ENCODE results near the gene SLC19A2.
"Not testable (repeated sequence)": the region's sequence is repeated elsewhere in the genome, so short reads cannot be mapped to it uniquely, and the experiment has no call there.

Gene SLC19A2

DNA sequence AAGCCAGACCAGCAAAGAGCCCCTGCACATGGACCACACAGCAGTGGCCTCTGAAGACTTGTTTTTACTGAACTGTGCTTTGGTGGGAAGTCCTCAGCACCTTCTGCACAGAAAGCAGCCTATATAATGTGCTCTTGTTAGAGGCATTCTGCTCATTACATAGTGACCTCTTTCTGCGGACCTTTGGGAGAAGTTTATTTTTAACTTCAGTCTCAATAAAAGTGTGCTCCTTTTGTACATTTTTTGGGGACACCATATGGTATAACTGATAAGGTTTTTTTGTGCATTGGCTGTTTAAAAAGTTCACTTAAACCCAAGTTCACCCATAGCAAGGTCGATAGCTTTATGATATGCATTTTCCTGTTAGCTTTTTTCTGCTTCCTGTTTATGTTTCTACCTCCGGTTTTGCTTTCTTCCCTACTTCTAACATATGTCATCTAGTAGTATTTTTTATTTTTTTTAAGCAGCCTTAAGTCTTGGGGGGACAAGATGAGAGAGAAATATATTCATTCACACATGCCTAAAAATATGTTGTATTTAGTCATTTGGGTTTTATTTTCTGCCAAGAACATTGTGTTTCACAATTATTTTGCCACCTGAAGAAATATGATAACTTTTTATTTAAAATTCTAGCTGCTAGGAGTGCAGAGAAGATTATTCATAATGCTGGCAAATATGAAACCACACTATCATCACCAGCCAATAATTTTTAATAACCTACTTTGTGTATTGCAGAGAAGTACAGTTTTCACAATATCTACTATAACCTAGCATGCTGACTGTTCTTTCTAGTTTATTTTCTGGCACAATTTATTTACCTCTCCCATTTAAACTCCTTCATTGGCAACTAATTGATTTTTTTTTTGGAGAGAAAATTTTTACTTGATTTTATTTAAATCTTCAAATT, 22.9 kb upstream of the SLC19A2 start:
- DNase-seq: no peak

DNA sequence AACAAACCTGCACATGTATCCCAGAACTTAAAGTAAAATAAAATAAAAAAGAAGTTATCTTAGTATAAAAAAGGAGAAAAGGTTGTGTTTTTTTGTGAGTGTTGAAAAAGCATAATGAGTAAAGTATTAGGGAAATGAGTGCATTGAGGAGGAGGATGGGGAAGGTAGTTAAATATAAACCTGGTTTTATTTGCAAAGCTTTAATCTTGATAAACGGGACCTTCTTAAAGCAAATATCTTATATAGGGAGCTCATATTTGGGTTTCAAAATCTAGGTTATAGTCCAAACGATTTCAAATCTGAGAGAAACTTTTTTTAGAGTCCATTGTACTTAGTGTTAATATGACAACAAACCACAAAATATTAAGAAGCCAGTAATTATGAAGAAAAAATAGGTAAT, 21.7 kb upstream of the SLC19A2 start:
- no peak for DNase-seq

GRCh38 chr1:169503601-169504000, 17.9 kb upstream of the SLC19A2 start:
- not testable (repeated sequence) for DNase-seq

GRCh38 chr1:169499807-169500206, 14.1 kb upstream of the SLC19A2 start:
- DNase-seq: no peak

- no peak for DNase-seq
These were observed 11.6 kb upstream of the SLC19A2 start for GRCh38 chr1:169497317-169497716.

- DNase-seq: no peak
These were observed 10.2 kb upstream of the SLC19A2 start for GRCh38 chr1:169495916-169496315.

DNA sequence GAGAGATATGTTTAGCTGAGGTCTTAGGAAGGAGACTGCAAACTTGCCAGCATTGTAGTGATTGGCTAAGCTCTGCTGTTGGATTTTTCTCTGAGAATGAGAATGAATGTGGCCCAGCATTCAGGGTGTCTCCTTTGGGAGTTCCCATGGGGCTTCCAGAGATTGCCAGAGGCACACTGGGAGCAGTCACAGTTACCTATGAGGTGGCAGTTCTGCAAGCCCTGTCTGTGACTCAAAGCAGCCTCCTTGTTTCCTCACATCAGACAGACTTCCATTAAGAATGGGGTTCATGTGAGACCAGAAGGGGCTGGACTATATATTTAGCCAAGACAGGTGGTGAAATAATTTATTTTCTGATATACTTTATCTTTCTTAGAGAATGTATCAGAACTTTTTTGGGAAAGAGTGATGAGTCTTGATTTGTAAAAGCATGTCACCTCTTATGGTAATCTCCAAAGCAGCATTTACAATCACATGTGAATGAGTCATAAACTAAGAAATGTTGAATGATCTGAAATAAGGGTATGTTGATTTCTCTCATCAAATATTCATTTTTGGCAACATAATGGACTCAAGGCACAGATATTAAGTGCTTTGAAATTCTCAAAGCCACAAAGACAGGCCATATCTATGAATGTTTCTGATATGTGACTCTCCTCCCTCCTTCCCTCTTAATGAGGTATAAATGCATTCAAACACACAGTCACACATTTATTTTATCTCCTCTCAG, 9.5 kb upstream of the SLC19A2 start:
- DNase-seq: no peak

- DNase-seq: no peak
These were observed 8.6 kb upstream of the SLC19A2 start for GRCh38 chr1:169494343-169494742.

GRCh38 chr1:169493251-169493650, 7.5 kb upstream of the SLC19A2 start:
- no peak for DNase-seq

GRCh38 chr1:169491845-169492281, 6.1 kb upstream of the SLC19A2 start:
- peak; percentile 30 to 42 for DNase-seq

DNA sequence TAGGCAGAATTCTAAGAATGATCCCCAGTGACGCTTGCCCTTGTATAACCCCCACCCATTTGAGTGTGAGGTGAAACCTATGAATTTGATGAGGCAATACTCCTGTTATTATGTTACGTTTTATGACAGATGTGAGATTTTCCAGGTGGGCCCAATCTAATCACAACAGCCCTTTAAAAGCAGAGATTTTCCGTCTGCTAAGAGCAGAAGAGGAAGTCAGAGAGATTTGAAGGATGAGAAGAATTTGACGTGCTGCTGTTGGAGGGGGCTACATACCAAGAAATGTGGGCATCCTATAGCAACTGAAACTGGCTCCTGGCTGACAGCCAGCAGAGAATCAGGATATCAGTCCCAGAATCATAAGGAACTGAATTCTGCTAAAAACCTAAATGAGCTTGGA, 2.4 kb upstream of the SLC19A2 start:
- no peak for DNase-seq

DNA sequence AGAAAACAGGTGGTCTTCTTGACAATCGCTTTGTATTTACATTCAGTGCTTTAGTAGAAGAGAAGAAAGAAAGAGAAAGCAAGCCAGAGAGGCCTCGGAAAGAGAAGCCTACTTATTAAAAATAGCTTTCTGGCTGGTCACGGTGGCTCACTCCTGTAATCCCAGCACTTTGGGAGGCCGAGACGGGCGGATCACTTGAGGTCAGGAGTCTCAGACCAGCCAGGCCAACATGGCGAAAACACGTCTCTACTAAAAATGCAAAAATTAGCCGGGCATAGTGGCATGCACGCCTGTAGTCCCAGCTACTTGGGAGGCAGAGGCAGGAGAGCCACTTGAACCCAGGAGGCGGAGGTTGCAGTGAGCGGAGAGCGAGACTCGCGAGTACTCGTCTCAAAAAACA, 1.8 kb upstream of the SLC19A2 start:
- DNase-seq: no peak

- no peak for DNase-seq
These were observed 1.4 kb upstream of the SLC19A2 start for GRCh38 chr1:169487133-169487532.

DNA sequence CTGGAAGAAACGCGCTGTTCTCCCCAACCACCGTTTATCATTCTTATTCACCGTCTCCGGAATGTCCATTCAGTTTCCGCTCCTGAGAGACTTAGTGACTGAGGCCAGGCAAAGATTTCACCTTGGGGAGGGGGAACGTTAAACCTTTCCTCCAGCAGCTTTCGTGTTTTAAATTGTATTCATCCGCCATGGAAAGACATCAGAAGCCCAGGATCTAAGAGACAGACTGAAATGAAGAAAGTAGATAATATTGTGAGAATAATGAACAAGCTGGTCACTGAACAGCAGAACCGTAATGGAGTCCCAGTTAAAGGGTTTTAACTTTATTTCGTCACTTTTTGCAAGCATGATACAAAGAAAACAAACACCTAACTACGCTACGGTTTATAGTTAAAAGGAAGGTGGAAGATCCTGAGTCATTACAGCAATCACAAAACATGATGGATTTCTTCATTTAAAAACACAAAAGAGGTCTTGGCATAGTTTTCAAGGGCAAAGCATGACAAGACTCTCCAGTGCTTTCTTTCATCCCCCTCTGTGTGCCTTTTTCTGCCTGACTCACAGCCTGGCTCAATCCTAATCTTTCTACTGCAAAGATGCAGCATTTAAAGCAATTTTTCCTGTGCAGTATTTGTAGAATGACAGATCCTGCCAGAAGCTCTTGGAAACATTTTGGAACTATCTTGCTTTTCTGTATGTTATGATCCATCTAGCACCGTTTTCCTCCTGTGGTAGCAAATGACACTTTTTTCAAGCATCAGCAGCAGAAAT, 722 bp upstream of the SLC19A2 start:
- DNase-seq: no peak

DNA sequence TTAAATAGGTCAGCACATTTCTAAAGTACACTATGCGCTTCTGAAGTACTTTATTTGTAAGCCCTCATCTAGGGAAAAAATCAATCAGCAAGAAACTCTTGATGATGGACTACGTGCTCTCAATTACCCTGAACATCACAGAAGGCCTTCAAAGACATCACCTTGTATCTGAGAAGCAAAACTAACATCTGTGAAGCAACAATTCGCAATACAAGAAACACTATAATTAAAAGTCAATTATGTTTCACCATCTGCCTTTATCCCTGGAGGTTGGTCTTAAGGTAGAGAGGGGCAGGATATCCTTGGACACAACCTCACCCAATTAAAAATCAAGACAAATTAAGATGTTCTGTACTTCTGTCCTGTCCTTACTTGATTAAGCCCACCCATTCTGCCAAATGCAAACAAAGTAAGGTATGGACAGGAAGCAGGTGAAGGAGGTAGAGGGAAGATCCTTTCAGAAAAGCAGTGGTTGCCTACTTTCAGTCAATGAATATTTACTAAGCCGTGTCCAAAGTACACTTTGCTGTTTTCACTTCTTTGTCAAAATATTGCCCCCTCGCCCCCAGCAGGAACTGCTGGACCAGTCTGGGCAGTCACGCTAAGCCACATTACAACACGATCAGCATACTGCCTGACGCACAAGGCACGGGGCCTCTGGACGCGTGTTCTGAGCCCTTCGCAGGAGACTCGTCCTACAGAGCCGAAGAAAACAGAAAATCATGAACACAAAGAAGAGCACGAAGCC, 887 bp downstream of the SLC19A2 start:
- peak; percentile 33 to 41 for DNase-seq

- DNase-seq: no peak
These were observed 1.6 kb downstream of the SLC19A2 start for GRCh38 chr1:169484101-169484500.

- DNase-seq: no peak
These were observed 2.2 kb downstream of the SLC19A2 start for GRCh38 chr1:169483500-169483966.

DNA sequence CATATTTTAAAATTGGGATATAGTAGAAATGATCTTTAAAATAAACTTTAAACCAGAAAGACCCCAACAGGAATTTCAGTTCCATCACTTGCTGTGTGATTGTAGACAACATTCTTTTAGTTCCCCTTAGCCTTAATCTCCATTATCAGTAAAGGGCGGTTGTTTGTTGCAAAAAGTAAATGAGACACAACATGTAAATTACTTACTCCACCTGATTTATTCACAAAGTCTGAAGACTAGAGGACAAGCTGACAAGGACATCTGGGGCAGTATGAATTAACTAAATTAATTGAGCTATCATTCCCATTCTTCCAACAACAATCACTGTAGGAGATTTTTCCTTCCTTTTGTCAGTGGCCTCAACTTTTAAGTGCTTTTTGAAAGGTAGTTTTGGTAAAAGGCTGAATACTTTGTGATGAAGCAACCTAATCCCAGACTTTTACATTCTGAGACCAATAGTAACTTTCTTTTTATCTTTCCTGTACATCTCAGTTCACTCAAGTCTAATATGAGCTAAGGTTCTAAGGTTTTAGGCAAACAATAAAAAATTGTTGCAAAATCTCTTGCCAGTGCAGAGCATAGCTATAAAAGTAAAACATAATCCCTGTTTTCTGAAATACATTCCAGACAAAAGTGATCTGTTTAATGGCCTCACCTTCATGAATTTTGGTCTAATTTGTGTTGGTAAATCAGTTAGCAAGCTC, 6.2 kb downstream of the SLC19A2 start:
- no peak for DNase-seq

DNA sequence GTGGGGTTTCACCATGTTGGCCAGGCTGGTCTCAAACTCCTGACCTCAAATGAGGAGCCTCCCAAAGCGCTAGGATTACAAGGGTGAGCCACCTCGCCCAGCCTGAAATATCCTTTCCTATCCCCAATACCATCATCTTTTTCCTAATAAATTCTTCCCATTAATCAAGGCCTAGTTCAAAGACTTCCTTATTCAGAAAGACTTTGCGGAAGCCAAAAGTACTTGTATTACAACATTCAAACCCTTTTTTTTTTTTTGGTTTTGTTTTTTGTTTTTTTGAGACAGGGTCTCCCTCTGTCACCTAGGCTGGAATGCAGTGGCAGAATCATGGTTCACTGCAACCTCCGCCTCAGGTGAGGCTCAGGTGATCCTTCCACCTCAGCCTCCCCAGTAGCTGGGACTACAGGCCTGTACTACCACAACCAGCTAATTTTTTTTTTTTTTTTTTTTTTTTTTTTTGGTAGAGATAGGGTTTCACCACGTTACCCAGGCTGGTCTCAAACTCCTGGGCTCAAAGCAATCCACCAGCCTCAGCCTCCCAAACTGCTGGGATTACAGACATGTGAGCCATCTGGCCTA, 7.6 kb downstream of the SLC19A2 start:
- DNase-seq: no peak

DNA sequence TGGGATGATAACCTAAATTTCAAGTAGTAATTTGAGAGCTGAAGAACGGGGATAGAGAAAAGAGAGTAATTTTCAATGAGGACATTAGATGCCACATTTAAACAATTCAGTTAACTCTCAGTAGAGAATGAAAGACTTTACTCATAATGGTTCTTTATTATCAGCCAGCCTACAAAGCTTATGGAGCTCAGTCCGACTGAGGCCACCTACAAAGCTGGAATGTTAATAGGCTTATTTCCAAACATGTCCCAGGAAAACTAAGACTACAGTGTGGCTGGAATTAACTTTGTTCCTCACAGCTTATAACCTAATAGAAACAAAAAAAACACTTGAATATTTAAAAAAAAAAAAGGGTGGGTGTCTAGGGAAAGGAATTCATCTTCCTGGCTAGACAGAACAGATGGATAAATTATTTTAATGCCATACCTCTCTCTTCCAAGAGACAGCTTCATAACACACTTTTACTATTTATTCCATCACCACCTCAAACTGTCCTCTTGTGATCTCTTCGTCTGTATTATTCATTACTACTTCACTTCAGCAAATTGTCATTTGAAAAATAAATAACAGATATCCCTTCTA, 9.8 kb downstream of the SLC19A2 start:
- no peak for DNase-seq

All from stimulated activated CD4-positive, alpha-beta T cell treated with anti-CD3 and anti-CD28 coated beads, Interleukin-2, amount 100 ng/mL, for 24 hours (primary cell).